Immature natural killer cell (primary cell): ENCODE data around the gene FAM210A. TPM values are rescaled to one million over a fixed set of nuclear protein-coding genes. Genes with fewer than 3 reads are reported as not detected.

Source experiments
- polyA plus RNA-seq, 3 donors: library from polyadenylated mRNA; unstranded; fragments of 300-500 nt; fragmentation: Illumina TruSeq; gene quantifications; one replicate each; pipeline ENCODE4 v1.2.3, GENCODE V29; 2021

FAM210A gene
- polyA plus RNA-seq, 3 donors from 2014 or later, result 11.4 to 15.3 (median 14.2) TPM

Other genes starting within 250 kb of the FAM210A start
- 10 to 100 TPM; 24.2 to 49.7 (median 42.4) TPM for gene RNMT, start 115 bp upstream of the FAM210A start, polyA plus RNA-seq
- gene MC5R, start 97.6 kb upstream of the FAM210A start, polyA plus RNA-seq, result not detected
- gene MC2R, start 189.0 kb upstream of the FAM210A start, polyA plus RNA-seq, result not detected